Measurements from ENCODE around the gene ADARB2.
"Not testable (repeated sequence)": the region's sequence is repeated elsewhere in the genome, so short reads cannot be mapped to it uniquely, and the experiment has no call there.

ADARB2 gene

GRCh38 chr10:1347962-1348772 lies 389.2 kb downstream of the ADARB2 start:
- FAIRE-seq (no peak), DNase-seq (ENCODE audit: insufficient read length, low spot score) (no peak)
- no peak for TF ChIP-seq POLR2A (IDR thresholded peaks at IDR 0.05; ENCODE audit: low read depth, low read length)

GRCh38 chr10:1347525-1347924 lies 389.8 kb downstream of the ADARB2 start:
- DNase-seq (ENCODE audit: insufficient read length, low spot score) (no peak), FAIRE-seq (no peak)
- TF ChIP-seq POLR2A (IDR thresholded peaks at IDR 0.05; ENCODE audit: low read depth, low read length): no peak

- no peak for TF ChIP-seq POLR2A (IDR thresholded peaks at IDR 0.05; ENCODE audit: low read depth, low read length)
- FAIRE-seq (no peak), DNase-seq (ENCODE audit: insufficient read length, low spot score) (no peak)
Observed at GRCh38 chr10:1346201-1346600, 391.1 kb downstream of the ADARB2 start.

- DNase-seq (ENCODE audit: insufficient read length, low spot score) (no peak), FAIRE-seq (no peak)
Observed at GRCh38 chr10:1345368-1345767, 392.0 kb downstream of the ADARB2 start.

GRCh38 chr10:1344846-1345245 lies 392.5 kb downstream of the ADARB2 start:
- DNase-seq (ENCODE audit: insufficient read length, low spot score) (no peak), FAIRE-seq (no peak)
- no peak for TF ChIP-seq POLR2A (IDR thresholded peaks at IDR 0.05; ENCODE audit: low read depth, low read length)

More at GRCh38 chr10:1345368-1345767, 392.0 kb downstream of the ADARB2 start:
- TF ChIP-seq POLR2A (IDR thresholded peaks at IDR 0.05; ENCODE audit: low read depth, low read length): no peak

- DNase-seq (ENCODE audit: insufficient read length, low spot score): no peak
- FAIRE-seq: no peak
- TF ChIP-seq POLR2A (IDR thresholded peaks at IDR 0.05; ENCODE audit: low read depth, low read length): no peak
Observed at GRCh38 chr10:1344408-1344807, 392.9 kb downstream of the ADARB2 start.

GRCh38 chr10:1343176-1343575 lies 394.1 kb downstream of the ADARB2 start:
- FAIRE-seq (no peak), DNase-seq (ENCODE audit: insufficient read length, low spot score) (no peak)
- no peak for TF ChIP-seq POLR2A (IDR thresholded peaks at IDR 0.05; ENCODE audit: low read depth, low read length)

- DNase-seq (ENCODE audit: insufficient read length, low spot score); FAIRE-seq: not testable (repeated sequence)
Observed at GRCh38 chr10:1341052-1341451, 396.3 kb downstream of the ADARB2 start.

GRCh38 chr10:1339396-1339795 lies 397.9 kb downstream of the ADARB2 start:
- no peak for DNase-seq (ENCODE audit: insufficient read length, low spot score)
- TF ChIP-seq POLR2A (IDR thresholded peaks at IDR 0.05; ENCODE audit: low read depth, low read length): no peak
- FAIRE-seq: no peak

- no peak for TF ChIP-seq POLR2A (IDR thresholded peaks at IDR 0.05; ENCODE audit: low read depth, low read length)
- no peak for DNase-seq (ENCODE audit: insufficient read length, low spot score)
- no peak for FAIRE-seq
Observed at GRCh38 chr10:1335642-1336041, 401.7 kb downstream of the ADARB2 start.

- DNase-seq (ENCODE audit: insufficient read length, low spot score) (no peak), FAIRE-seq (no peak)
- TF ChIP-seq POLR2A (IDR thresholded peaks at IDR 0.05; ENCODE audit: low read depth, low read length): no peak
Observed at GRCh38 chr10:1333981-1334380, 403.3 kb downstream of the ADARB2 start.

- DNase-seq (ENCODE audit: insufficient read length, low spot score) (no peak), FAIRE-seq (no peak)
- TF ChIP-seq POLR2A (IDR thresholded peaks at IDR 0.05; ENCODE audit: low read depth, low read length): no peak
Observed at GRCh38 chr10:1331560-1331959, 405.8 kb downstream of the ADARB2 start.

GRCh38 chr10:1329622-1330021 lies 407.7 kb downstream of the ADARB2 start:
- DNase-seq (ENCODE audit: insufficient read length, low spot score) (no peak), FAIRE-seq (no peak)
- TF ChIP-seq POLR2A (IDR thresholded peaks at IDR 0.05; ENCODE audit: low read depth, low read length): no peak

GRCh38 chr10:1328981-1329614 lies 408.2 kb downstream of the ADARB2 start:
- no peak for TF ChIP-seq POLR2A (IDR thresholded peaks at IDR 0.05; ENCODE audit: low read depth, low read length)
- FAIRE-seq: no peak
- no peak for DNase-seq (ENCODE audit: insufficient read length, low spot score)
